H1 (cell line): Measurements from ENCODE around the gene SEMA4D. TPM values are rescaled to one million over a fixed set of nuclear protein-coding genes. Genes with fewer than 3 reads are reported as not detected.

Experiments
- CTCF ChIA-PET: fragments of 300-600 bp; sonication (Branson Sonifier 250); formaldehyde crosslinking; loops from one replicate; lab custom pipeline; 2021; ENCODE audit not compliant: partially characterized antibody; lab: Charles Lee
- POLR2A ChIA-PET: fragments of 300-600 bp; sonication (Branson Sonifier 250); formaldehyde crosslinking; loops from one replicate; lab custom pipeline; 2021; ENCODE audit warnings: inconsistent platforms; ENCODE audit not compliant: partially characterized antibody; lab: Charles Lee
- DNase-seq, 2 experiments: peaks; one replicate each; pipeline versions ENCODE4 v3.0.0 to v3.0.0-alpha.2; 2010 to 2022; ENCODE audit warnings: low spot score in 2 of 2, low read depth in 1 of 2, mixed read lengths in 1 of 2
- FAIRE-seq: peaks from 2 replicates; lab custom pipeline; 2011; peaks lifted over from hg19 to GRCh38; lab: Jason Lieb, UNC
- H2AFZ ChIP-seq: 2 replicates; pipeline ENCODE4 v1.8.1; 2012; ENCODE audit warnings: low read length, inconsistent platforms
- H2AK5ac ChIP-seq: 2 replicates; pipeline ENCODE4 v1.6.1; 2013; ENCODE audit warnings: low read depth, low read length
- H2BK120ac ChIP-seq: replicated peaks from 2 replicates; pipeline ENCODE3; 2013; ENCODE audit warnings: low read depth, low read length, inconsistent platforms
- H2BK12ac ChIP-seq: 2 replicates; pipeline ENCODE4 v1.6.1; 2013; ENCODE audit warnings: low read depth, low read length
- H2BK15ac ChIP-seq: 2 replicates; pipeline ENCODE4 v1.6.1; 2013; ENCODE audit warnings: low read length
- H2BK20ac ChIP-seq: 2 replicates; pipeline ENCODE4 v1.6.1; 2013; ENCODE audit warnings: low read length
- H2BK5ac ChIP-seq: 2 replicates; pipeline ENCODE4 v1.6.1; 2013; ENCODE audit warnings: low read depth, low read length
- H3K14ac ChIP-seq: 2 replicates; pipeline ENCODE4 v1.6.1; 2013; ENCODE audit warnings: inconsistent platforms; ENCODE audit not compliant: insufficient read length
- H3K18ac ChIP-seq: 2 replicates; pipeline ENCODE4 v1.6.1; 2013; ENCODE audit warnings: low read length; ENCODE audit errors: extremely low read depth
- H3K23ac ChIP-seq: 2 replicates; pipeline ENCODE4 v1.6.1; 2013; ENCODE audit warnings: inconsistent platforms; ENCODE audit not compliant: insufficient read length
- H3K23me2 ChIP-seq: 2 replicates; pipeline ENCODE4 v1.6.1; 2013; ENCODE audit warnings: low read depth, low read length
- H3K27ac ChIP-seq: 2 replicates; pipeline ENCODE4 v1.6.1; 2011; ENCODE audit warnings: low read depth, low read length, inconsistent platforms
- H3K27me3 ChIP-seq, 4 experiments: replicated peaks in 1 of 4; 1 replicate in 1 of 4; 2 replicates in 3 of 4; pipeline versions ENCODE4 v1.6.1 to v1.8.1; 2011 to 2013; ENCODE audit warnings: low read length in 3 of 4, mild to moderate bottlenecking in 3 of 4, inconsistent platforms in 2 of 4, mixed read lengths in 2 of 4, moderate library complexity in 1 of 4; ENCODE audit not compliant: control insufficient read depth in 3 of 4, insufficient read depth in 3 of 4; ENCODE audit errors: extremely low read depth in 1 of 4
- H3K36me3 ChIP-seq, 4 experiments: 2 replicates each; pipeline versions ENCODE4 v1.6.1 to v1.8.1; 2011 to 2013; ENCODE audit warnings: mild to moderate bottlenecking in 4 of 4, low read length in 3 of 4, moderate library complexity in 2 of 4, control low read depth in 1 of 4, inconsistent platforms in 1 of 4; ENCODE audit not compliant: insufficient read depth in 4 of 4, control insufficient read depth in 2 of 4
- H3K4ac ChIP-seq: replicated peaks from 2 replicates; pipeline ENCODE3; 2013; ENCODE audit warnings: low read length, low read depth, mixed read lengths, inconsistent platforms; ENCODE audit not compliant: insufficient read length
- H3K4me1 ChIP-seq, 4 experiments: replicated peaks in 1 of 4; 1 replicate in 1 of 4; 2 replicates in 3 of 4; pipeline versions ENCODE4 v1.6.1 to v1.8.1; 2011 to 2013; ENCODE audit warnings: low read length in 3 of 4, inconsistent platforms in 2 of 4, mixed read lengths in 1 of 4; ENCODE audit not compliant: insufficient read depth in 4 of 4, control insufficient read depth in 3 of 4
- H3K4me2 ChIP-seq, 2 experiments: 2 replicates each; pipeline versions ENCODE4 v1.6.1 to v1.8.1; 2011 to 2013; ENCODE audit warnings: low read depth in 2 of 2, low read length in 2 of 2, control low read depth in 1 of 2, inconsistent platforms in 1 of 2, mild to moderate bottlenecking in 1 of 2; ENCODE audit not compliant: insufficient read depth in 1 of 2
- H3K4me3 ChIP-seq, 4 experiments: fragments of 200-600, 300-600 bp in 1 of 4; sonication (generic), shearing (Covaris generic), sonication (Bioruptor Twin) in 1 of 4; 2 replicates each; pipeline versions ENCODE4 v1.5.1 to v1.8.1; 2011 to 2016; ENCODE audit warnings: low read length in 4 of 4, low read depth in 3 of 4, control low read depth in 2 of 4, inconsistent platforms in 2 of 4, mild to moderate bottlenecking in 2 of 4, mixed read lengths in 1 of 4, moderate library complexity in 1 of 4; ENCODE audit not compliant: insufficient read depth in 2 of 4; ENCODE audit errors: extremely low read depth in 1 of 4
- H3K56ac ChIP-seq: replicated peaks from 2 replicates; pipeline ENCODE3; 2013; ENCODE audit warnings: low read depth, mild to moderate bottlenecking, mixed read lengths, low read length, inconsistent platforms; ENCODE audit not compliant: insufficient read length
- H3K79me1 ChIP-seq: 2 replicates; pipeline ENCODE4 v1.6.1; 2013; ENCODE audit warnings: low read depth, low read length, control low read depth
- H3K79me2 ChIP-seq, 2 experiments: 2 replicates each; pipeline versions ENCODE4 v1.6.1 to v1.8.1; 2012 to 2013; ENCODE audit warnings: low read length in 2 of 2, mild to moderate bottlenecking in 2 of 2, inconsistent platforms in 1 of 2; ENCODE audit not compliant: insufficient read depth in 2 of 2, control insufficient read depth in 1 of 2
- H3K9ac ChIP-seq, 4 experiments: replicated peaks in 1 of 4; 1 replicate in 1 of 4; 2 replicates in 3 of 4; pipeline versions ENCODE4 v1.6.1 to v1.8.1; 2011 to 2013; ENCODE audit warnings: low read depth in 3 of 4, low read length in 3 of 4, control low read depth in 2 of 4, mild to moderate bottlenecking in 2 of 4, moderate library complexity in 2 of 4, inconsistent platforms in 1 of 4; ENCODE audit errors: extremely low read depth in 1 of 4
- H3K9me3 ChIP-seq, 2 experiments: 2 replicates each; pipeline versions ENCODE4 v1.6.1 to v1.8.1; 2012 to 2013; ENCODE audit warnings: mild to moderate bottlenecking in 2 of 2, moderate library complexity in 2 of 2, control low read depth in 1 of 2, inconsistent platforms in 1 of 2, low read depth in 1 of 2, low read length in 1 of 2, mixed read lengths in 1 of 2; ENCODE audit not compliant: insufficient read depth in 2 of 2
- H4K20me1 ChIP-seq, 2 experiments: replicated peaks in 1 of 2; 2 replicates each; pipeline versions ENCODE3 to v1.8.1; 2011 to 2013; ENCODE audit warnings: inconsistent platforms in 2 of 2, low read length in 2 of 2, mild to moderate bottlenecking in 1 of 2; ENCODE audit not compliant: insufficient read depth in 2 of 2, control insufficient read depth in 1 of 2
- H4K5ac ChIP-seq: 2 replicates; pipeline ENCODE4 v1.6.1; 2013; ENCODE audit warnings: low read length, low read depth, mixed read lengths, inconsistent platforms; ENCODE audit not compliant: insufficient read length
- H4K8ac ChIP-seq: 2 replicates; pipeline ENCODE4 v1.8.0; 2013; ENCODE audit warnings: mild to moderate bottlenecking, moderate library complexity, low read length, inconsistent platforms; ENCODE audit not compliant: insufficient read depth; ENCODE audit errors: extremely low read depth
- H4K91ac ChIP-seq: replicated peaks from 2 replicates; pipeline ENCODE3; 2013; ENCODE audit warnings: low read length, mixed read lengths, inconsistent platforms; ENCODE audit not compliant: insufficient read length
- CEBPB ChIP-seq: IDR thresholded peaks from 2 replicates; pipeline ENCODE4 v1.6.1; 2012; ENCODE audit warnings: low read depth, low read length
- EP300 ChIP-seq, 2 experiments: IDR thresholded peaks; 1 replicate in 1 of 2; 2 replicates in 1 of 2; pipeline ENCODE4 v1.6.1; 2011 to 2012; ENCODE audit warnings: low read depth in 2 of 2, low read length in 2 of 2, mild to moderate bottlenecking in 2 of 2, borderline replicate concordance in 1 of 2, inconsistent platforms in 1 of 2, moderate library complexity in 1 of 2
- FOSL1 ChIP-seq: IDR thresholded peaks from 2 replicates; pipeline ENCODE4 v1.6.1; 2011; ENCODE audit warnings: mild to moderate bottlenecking, low read depth, low read length, moderate library complexity; ENCODE audit not compliant: insufficient read depth
- GTF2F1 ChIP-seq: IDR thresholded peaks from 2 replicates; pipeline ENCODE4 v1.6.1; 2012; ENCODE audit warnings: low read depth, low read length, improper control_type of control experiment, borderline replicate concordance
- HDAC6 ChIP-seq: IDR thresholded peaks from one replicate; pipeline ENCODE4 v1.7.1; 2012; ENCODE audit warnings: low read depth, mild to moderate bottlenecking, inconsistent platforms, low read length, moderate library complexity
- NRF1 ChIP-seq: IDR thresholded peaks from 2 replicates; pipeline ENCODE4 v1.6.1; 2011; ENCODE audit warnings: mild to moderate bottlenecking, low read depth, low read length, improper control_type of control experiment
- POLR2AphosphoS5 ChIP-seq: IDR thresholded peaks from 2 replicates; pipeline ENCODE4 v1.6.1; 2011; ENCODE audit warnings: low read depth, low read length
- RAD21 ChIP-seq, 2 experiments: IDR thresholded peaks in 1 of 2; conservative IDR thresholded peaks in 1 of 2; 2 replicates each; pipeline ENCODE4 v1.6.1; 2011; ENCODE audit warnings: low read depth in 2 of 2, low read length in 2 of 2, improper control_type of control experiment in 1 of 2, inconsistent platforms in 1 of 2, mild to moderate bottlenecking in 1 of 2, moderate library complexity in 1 of 2
- SAP30 ChIP-seq: fragments of 300-600 bp; sonication (generic); IDR thresholded peaks from 2 replicates; pipeline ENCODE4 v1.7.1; 2012; ENCODE audit warnings: low read length, moderate library complexity, mild to moderate bottlenecking, inconsistent platforms; ENCODE audit not compliant: insufficient read depth, insufficient replicate concordance
- SIN3A ChIP-seq, 2 experiments: IDR thresholded peaks in 1 of 2; conservative IDR thresholded peaks in 1 of 2; 2 replicates each; pipeline ENCODE4 v1.6.1; 2011 to 2012; ENCODE audit warnings: low read length in 2 of 2, improper control_type of control experiment in 1 of 2, low read depth in 1 of 2, mild to moderate bottlenecking in 1 of 2
- SIX5 ChIP-seq: IDR thresholded peaks from 2 replicates; pipeline ENCODE4 v1.6.1; 2011; ENCODE audit warnings: mild to moderate bottlenecking, low read depth, low read length
- TBP ChIP-seq: IDR thresholded peaks from 2 replicates; pipeline ENCODE4 v1.6.1; 2011; ENCODE audit warnings: low read depth, low read length, improper control_type of control experiment
- TEAD4 ChIP-seq: IDR thresholded peaks from 2 replicates; pipeline ENCODE4 v1.6.1; 2012; ENCODE audit warnings: low read depth, low read length, inconsistent platforms, mixed read lengths
- WGBS, 2 experiments: shearing (Covaris generic) in 1 of 2; methylation state at CpG; one replicate each; pipeline versions ENCODE4 v1.1.6 to v1.1.7; 2013 to 2015; ENCODE audit warnings: low lambda C conversion rate in 2 of 2, mixed read lengths in 2 of 2, inconsistent platforms in 1 of 2, low coverage in 1 of 2, missing lambda C conversion rate in 1 of 2; ENCODE audit not compliant: insufficient replicate concordance in 2 of 2, insufficient coverage in 1 of 2, insufficient read length in 1 of 2; ENCODE audit errors: extremely low coverage in 1 of 2, missing lambda C conversion rate in 1 of 2; 5-methylcytosine and 5-hydroxymethylcytosine counted together
- polyA plus RNA-seq, 7 experiments: library from polyadenylated mRNA; depleted of rRNA in 3 of 7; stranded (reverse) in 5 of 7; unstranded in 2 of 7; fragments of >200 nt in 5 of 7; fragments of 200-250 nt in 2 of 7; gene quantifications; 1 replicate in 5 of 7; 2 replicates in 1 of 7; 4 replicates in 1 of 7; pipeline versions ENCODE4 v1.2.1 to v1.2.3, GENCODE V29; 2011 to 2013; ENCODE audit warnings: missing spikeins in 2 of 7, mixed read lengths in 2 of 7
- total RNA-seq: library from RNA; stranded (reverse); fragmentation: NEBNext Ultra II Directional; extraction: Animal tissue kit (Norgen Biotek cat#: 25700); gene quantifications from 2 replicates; pipeline ENCODE4 v1.2.1, GENCODE V29; 2021

SEMA4D gene
- total and polyA plus RNA-seq, 2 of the 8 experiments (the other 6 are each of a cell fraction or from before 2014, with no cell fraction given): 21.0 to 70.4 TPM

DNA sequence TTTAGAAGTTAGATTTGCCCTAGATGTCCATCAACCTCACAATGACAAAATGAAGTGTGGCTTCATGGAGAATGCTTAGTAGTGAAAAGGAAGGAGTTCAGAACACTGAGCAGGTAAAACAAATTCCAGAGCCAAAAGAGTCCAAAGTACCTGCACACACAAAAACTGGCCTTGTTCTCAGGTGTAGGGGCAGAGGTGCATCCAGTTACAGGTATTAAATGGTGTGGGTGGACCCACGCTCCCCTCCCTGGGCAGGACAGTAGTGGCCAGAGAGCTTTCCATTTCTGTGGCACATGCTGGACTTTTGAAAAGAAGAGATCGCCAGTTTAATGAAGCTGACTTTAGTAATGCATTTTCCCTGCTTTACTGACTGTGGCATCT is 132.4 kb downstream of the SEMA4D start:
- no peaks in the 10 kb centered on the region for H3K79me2 ChIP-seq
- no peak for FAIRE-seq
- no peak overlapping the region for H2BK15ac ChIP-seq
- no peak overlapping the region for H3K4me3 ChIP-seq
- no peak for TF ChIP-seq POLR2AphosphoS5
- no peak for TF ChIP-seq SIX5
- TF ChIP-seq CEBPB: no peak
- TF ChIP-seq GTF2F1: no peak
- no peak for TF ChIP-seq TBP
- no peak for TF ChIP-seq EP300 (IDR thresholded peaks at IDR 0.05; ENCODE audit: borderline replicate concordance in 1 of 2, low read depth in 2 of 2, low read length in 2 of 2)
- TF ChIP-seq HDAC6: no peak
- TF ChIP-seq TEAD4: no peak
- no peak for TF ChIP-seq NRF1
- no peak for TF ChIP-seq SIN3A (conservative IDR thresholded peaks at IDR 0.05 in 1 of 2, IDR thresholded peaks at IDR 0.05 in 1 of 2; ENCODE audit: low read depth in 1 of 2, low read length in 2 of 2)
- TF ChIP-seq RAD21 (IDR thresholded peaks at IDR 0.05 in 1 of 2, conservative IDR thresholded peaks at IDR 0.05 in 1 of 2; ENCODE audit: low read depth in 2 of 2, low read length in 2 of 2): no peak
- TF ChIP-seq FOSL1: no peak
- no peak for TF ChIP-seq SAP30
- no peak overlapping the region for H4K8ac ChIP-seq
- ChIA-PET POLR2A (no interaction called here), CTCF (interaction anchor here (0.6 to 1.1 kb wide), 2 partner anchors 8 to 106 kb away, joined by 3 read pairs; no protein-coding TSS in a partner anchor)
- no peak overlapping the region for H2BK12ac ChIP-seq
- peaks cover 9% of the 10 kb centered on the region; the same call in 1 of the 2 replicates for H3K23me2 ChIP-seq
- no peak overlapping the region for H3K4ac ChIP-seq
- no peak overlapping the region for H2BK20ac ChIP-seq
- H3K18ac ChIP-seq: no peak overlapping the region
- H3K4me2 ChIP-seq: no peak overlapping the region
- H3K79me1 ChIP-seq: peaks cover 4% of the 10 kb centered on the region
- no peak overlapping the region for H3K56ac ChIP-seq
- no peak overlapping the region for H3K27ac ChIP-seq
- peaks cover 0 to 15% of the 10 kb centered on the region in 2 experiments for H4K20me1 ChIP-seq
- no peak overlapping the region for H3K23ac ChIP-seq
- no peaks in the 10 kb centered on the region for H3K9me3 ChIP-seq
- H4K5ac ChIP-seq: no peak overlapping the region
- no peak overlapping the region for H2AK5ac ChIP-seq
- no peak overlapping the region for H2AFZ ChIP-seq
- H3K14ac ChIP-seq: no peak overlapping the region
- no peak overlapping the region for H4K91ac ChIP-seq
- H3K27me3 ChIP-seq: no peaks in the 10 kb centered on the region
- no peak overlapping the region for H2BK5ac ChIP-seq
- H3K4me1 ChIP-seq: no peaks in the 10 kb centered on the region
- H2BK120ac ChIP-seq: no peak overlapping the region
- 92% methylated on average over 2 of the region's 2 CpGs; no CpG with 5 or more reads in 1 of the 2 experiments for WGBS, 2 experiments
- no peak overlapping the region for H3K9ac ChIP-seq
- peaks cover 13 to 17% (median 14%) of the 10 kb centered on the region in 4 experiments for H3K36me3 ChIP-seq
- no peak for DNase-seq
